ENCODE data around the gene NPIPA5.
"Not testable (repeated sequence)": the region's sequence is repeated elsewhere in the genome, so short reads cannot be mapped to it uniquely, and the experiment has no call there.

NPIPA5 gene

DNA sequence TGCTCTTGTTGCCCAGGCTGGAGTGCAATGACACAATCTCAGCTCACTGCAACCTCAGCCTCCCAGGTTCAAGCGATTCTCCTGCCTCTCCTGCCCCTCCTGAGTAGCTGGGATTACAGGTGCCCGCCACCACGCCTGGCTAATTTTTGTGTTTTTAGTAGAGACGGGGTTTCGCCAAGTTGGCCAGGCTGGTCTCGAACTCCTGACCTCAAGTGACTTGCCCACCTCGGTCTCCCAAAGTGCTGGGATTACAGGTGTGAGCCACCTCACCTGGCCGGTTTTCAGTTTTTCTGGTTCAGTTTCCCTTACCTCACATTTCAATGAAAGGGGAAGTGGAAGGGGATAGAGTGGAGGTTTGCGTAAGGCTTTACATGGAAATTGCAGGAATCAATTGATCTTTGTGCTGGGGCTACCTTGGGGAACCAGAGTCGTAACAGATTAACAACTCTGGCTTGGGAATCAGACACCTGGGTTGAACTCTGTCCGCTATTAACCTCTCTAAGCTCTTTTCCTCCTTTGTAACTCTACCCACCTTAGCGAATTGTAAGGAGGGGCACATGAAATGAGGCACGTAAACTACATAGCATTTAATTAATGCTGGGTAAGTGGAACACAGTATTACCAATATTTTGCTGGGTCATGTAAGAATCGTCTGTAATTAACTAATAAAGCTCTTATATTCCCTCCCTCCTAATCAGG lies 20.7 kb upstream of the NPIPA5 start:
- TF ChIP-seq, protein P1, sequence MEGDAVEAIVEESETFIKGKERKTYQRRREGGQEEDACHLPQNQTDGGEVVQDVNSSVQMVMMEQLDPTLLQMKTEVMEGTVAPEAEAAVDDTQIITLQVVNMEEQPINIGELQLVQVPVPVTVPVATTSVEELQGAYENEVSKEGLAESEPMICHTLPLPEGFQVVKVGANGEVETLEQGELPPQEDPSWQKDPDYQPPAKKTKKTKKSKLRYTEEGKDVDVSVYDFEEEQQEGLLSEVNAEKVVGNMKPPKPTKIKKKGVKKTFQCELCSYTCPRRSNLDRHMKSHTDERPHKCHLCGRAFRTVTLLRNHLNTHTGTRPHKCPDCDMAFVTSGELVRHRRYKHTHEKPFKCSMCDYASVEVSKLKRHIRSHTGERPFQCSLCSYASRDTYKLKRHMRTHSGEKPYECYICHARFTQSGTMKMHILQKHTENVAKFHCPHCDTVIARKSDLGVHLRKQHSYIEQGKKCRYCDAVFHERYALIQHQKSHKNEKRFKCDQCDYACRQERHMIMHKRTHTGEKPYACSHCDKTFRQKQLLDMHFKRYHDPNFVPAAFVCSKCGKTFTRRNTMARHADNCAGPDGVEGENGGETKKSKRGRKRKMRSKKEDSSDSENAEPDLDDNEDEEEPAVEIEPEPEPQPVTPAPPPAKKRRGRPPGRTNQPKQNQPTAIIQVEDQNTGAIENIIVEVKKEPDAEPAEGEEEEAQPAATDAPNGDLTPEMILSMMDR (conservative IDR thresholded peaks at IDR 0.05; ENCODE audit: low read depth): no peak
- no peak for DNase-seq (ENCODE audit: low spot score)
- CTCF ChIA-PET: no interaction called here
- no peak overlapping the region for H3K27ac ChIP-seq
- POLR2A ChIA-PET (ENCODE audit: low non-redundant PET): no interaction called here

DNA sequence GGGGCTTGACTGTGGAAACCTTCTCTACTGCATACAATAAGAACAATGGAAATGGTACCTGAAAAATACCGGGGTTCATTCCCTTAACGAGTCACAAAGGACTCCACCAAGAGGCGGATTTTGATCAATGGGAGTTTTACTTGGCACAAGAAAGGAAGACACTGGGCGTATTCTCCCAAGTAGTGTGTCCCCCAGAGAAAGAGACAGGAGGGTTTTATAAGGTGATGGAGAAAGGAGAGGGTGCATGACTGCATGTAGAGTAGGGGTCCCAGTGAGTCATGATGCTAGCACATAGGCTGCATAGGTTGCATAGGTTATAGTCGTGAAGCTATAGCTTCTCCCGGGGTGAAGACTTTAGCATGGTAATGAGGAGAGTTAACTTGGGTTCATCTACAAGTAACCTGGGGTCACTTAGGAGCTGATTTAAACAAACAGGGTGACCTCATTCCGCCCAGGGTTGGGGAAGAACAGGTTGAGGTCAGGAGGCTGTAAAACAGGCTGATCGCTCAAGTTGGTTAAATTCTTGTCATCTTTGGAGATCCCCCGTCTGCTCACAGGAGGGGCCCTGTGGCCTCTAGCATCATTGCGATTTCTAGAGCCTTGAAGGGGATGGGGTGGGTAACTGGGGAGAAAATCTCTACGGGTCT lies 19.0 kb upstream of the NPIPA5 start:
- POLR2A ChIA-PET (ENCODE audit: low non-redundant PET): no interaction called here
- TF ChIP-seq, protein P1 (conservative IDR thresholded peaks at IDR 0.05; ENCODE audit: low read depth): no peak
- DNase-seq (ENCODE audit: low spot score): no peak
- CTCF ChIA-PET: no interaction called here
- H3K27ac ChIP-seq: no peak overlapping the region

DNA sequence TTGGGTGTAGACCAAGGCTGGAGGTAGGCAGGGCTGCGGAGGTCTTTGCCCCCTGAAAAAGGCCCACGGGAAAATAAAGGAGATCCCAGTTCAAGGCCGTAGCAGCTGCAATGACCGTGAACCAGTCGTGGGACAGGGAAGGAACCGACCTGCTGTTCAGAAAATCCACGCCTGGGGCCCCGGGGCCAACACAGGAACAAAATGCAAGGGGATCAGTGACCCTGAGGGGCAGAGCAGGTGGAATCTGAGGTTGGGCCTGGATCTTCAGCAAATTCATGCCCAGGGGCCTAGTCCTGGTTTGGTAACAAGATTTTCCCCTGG lies 18.4 kb upstream of the NPIPA5 start:
- POLR2A ChIA-PET (ENCODE audit: low non-redundant PET); CTCF ChIA-PET; H3K27ac ChIP-seq; DNase-seq (ENCODE audit: low spot score): not testable (repeated sequence)

DNA sequence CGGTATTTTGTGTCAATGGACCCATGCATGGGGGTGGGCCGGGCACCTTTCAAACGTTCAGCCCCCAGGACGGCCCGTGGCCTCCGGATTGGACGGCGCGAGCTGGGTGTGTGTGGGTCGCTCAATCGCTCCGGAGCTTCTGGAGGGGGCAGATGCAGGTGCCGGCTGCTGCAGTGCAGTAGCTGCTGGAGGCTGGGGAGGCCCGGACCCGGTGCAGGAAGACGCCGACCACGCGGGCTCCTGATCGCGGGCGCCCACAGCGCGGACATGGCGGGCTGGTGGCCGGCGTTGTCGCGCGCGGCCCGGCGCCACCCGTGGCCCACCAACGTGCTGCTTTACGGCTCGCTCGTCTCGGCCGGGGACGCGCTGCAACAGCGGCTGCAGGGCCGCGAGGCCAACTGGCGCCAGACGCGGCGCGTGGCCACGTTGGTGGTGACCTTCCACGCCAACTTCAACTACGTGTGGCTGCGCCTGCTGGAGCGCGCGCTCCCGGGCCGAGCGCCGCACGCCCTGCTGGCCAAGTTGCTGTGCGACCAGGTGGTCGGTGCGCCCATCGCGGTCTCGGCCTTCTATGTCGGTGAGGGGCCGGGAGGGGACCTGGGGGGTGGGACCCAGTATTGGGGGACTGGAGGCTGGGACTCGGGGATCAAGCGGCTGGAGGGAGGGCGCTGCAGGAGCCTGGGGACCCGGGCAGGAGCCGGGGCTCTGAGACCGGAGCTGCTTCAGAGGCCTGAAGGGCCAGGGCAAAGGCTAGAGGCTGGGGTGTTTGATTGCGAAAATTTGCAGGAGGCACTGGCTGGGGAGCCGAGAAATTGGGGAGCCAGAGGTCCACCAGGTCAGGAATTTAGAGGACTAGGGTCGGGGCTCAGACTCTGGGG lies 17.8 kb upstream of the NPIPA5 start, which contains the start of gene MPV17L:
Gene MPV17L (plus strand): TSS at position 124 of the 878 bp plus-strand sequence. CDS start 144 bp downstream, at position 268.
- CTCF ChIA-PET: interaction anchor here (0.5 kb wide), 1 partner anchor 238 kb away, joined by 3 read pairs; no protein-coding TSS in a partner anchor
- DNase-seq (ENCODE audit: low spot score); H3K27ac ChIP-seq; POLR2A ChIA-PET (ENCODE audit: low non-redundant PET): not testable (repeated sequence)

DNA sequence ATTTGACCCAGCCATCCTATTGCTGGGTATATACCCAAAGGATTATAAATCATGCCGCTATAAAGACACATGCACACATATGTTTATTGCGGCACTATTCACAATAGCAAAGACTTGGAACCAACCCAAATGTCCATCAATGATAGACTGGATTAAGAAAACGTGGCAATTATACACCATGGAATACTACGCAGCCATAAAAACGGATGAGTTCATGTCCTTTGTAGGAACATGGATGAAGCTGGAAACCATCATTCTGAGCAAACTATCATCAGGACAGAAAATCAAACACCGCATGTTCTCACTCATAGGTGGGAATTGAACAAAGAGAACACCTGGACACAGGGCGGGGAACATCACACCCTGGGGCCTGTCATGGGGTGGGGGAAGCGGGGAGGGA lies 14.9 kb upstream of the NPIPA5 start:
- DNase-seq (ENCODE audit: low spot score); CTCF ChIA-PET; H3K27ac ChIP-seq; POLR2A ChIA-PET (ENCODE audit: low non-redundant PET): not testable (repeated sequence)

DNA sequence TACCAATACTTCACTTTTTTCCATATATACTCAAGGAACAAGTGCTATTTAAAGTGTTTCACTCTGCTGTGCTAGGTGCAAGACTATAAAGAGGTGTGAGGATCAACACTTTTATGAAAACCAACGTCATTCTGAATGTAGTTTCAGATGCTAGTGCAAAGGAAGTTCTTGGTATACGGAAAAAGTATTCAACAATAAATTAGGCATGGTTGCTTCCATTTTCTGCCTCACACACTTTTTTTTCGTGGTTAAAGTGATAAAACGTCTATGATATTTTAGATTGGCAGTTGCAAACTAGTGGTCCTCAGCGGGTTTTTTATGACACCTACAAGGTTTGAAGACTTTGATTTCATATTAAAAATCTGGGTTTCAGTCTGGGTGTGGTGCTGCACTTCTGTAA lies 11.8 kb upstream of the NPIPA5 start:
- POLR2A ChIA-PET (ENCODE audit: low non-redundant PET); DNase-seq (ENCODE audit: low spot score); CTCF ChIA-PET; H3K27ac ChIP-seq: not testable (repeated sequence)

DNA sequence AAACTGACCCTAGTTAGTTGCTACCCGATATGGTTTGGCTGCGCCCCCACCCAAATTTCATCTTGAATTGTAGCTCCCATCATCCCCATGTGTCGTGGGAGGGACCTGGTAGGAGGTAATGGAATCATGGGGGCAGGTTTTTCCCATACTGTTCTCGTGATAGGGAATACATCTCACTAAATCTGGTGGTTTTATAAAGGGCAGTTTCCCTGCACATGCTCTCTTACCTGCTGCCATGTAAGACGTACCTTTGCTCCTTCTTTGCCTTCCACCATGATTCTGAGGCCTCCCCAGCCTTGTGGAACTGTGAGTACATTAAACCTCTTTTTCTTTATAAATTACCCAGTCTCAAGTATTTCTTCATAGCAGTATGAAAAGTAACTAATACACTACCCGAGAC lies 10.0 kb upstream of the NPIPA5 start:
- DNase-seq (ENCODE audit: low spot score); POLR2A ChIA-PET (ENCODE audit: low non-redundant PET); CTCF ChIA-PET; H3K27ac ChIP-seq: not testable (repeated sequence)

DNA sequence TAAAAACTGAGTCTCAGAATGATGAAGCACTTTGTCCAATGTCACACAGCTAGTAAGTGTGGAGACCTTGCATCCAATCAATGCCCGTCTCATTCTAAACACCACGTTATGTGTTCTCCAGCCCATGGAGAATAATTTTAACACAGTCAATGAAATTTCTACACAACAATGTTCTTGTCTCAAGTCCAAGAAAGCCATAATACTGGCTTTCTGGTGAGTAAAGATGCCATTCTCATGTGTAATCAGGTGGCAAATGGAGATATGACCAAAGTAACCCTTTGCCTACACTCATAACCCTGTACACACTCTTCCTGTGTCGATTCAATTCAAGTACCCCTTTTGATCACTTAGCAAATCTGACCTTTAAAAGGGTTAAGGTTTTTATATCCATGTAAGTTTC lies 4.7 kb upstream of the NPIPA5 start:
- H3K27ac ChIP-seq; POLR2A ChIA-PET (ENCODE audit: low non-redundant PET); CTCF ChIA-PET; DNase-seq (ENCODE audit: low spot score): not testable (repeated sequence)

DNA sequence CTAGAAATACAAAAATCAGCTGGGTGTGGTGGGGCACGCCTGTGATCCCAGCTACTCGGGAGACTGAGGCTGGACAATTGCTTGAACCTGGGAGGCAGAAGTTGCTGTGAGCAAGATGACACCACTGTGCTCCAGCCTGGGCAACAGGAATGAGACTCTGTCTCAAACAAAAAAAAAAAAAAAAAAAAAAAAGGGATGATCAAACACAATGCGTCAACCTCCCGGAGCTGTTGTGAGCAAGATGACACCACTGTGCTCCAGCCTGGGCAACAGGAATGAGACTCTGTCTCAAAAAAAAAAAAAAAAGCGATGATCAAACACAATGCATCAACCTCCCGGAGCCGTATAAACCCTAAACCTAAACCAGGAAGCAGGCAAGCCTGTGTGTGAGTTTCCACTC lies 20.6 kb downstream of the NPIPA5 start:
- H3K27ac ChIP-seq; CTCF ChIA-PET; POLR2A ChIA-PET (ENCODE audit: low non-redundant PET); DNase-seq (ENCODE audit: low spot score): not testable (repeated sequence)

DNA sequence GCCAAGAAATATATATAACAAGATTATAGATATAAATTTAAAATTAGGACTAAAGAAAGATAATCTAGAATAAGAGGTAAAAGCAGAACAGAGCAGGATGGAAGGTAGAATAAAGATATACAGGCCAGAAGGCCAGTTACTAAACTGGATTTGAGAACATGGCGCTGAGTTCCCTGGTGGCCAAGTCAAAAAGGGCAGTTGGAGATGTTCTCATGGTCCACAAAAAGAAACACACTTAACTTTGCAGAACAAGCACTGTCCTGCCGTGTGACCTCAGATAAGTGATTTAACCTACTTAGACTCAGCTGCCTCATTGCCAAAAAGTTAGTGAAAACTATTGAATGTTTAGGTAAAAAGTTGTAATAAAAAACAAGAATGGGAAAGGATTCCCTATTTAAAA lies 23.2 kb downstream of the NPIPA5 start:
- DNase-seq (ENCODE audit: low spot score); CTCF ChIA-PET; H3K27ac ChIP-seq; POLR2A ChIA-PET (ENCODE audit: low non-redundant PET): not testable (repeated sequence)

DNA sequence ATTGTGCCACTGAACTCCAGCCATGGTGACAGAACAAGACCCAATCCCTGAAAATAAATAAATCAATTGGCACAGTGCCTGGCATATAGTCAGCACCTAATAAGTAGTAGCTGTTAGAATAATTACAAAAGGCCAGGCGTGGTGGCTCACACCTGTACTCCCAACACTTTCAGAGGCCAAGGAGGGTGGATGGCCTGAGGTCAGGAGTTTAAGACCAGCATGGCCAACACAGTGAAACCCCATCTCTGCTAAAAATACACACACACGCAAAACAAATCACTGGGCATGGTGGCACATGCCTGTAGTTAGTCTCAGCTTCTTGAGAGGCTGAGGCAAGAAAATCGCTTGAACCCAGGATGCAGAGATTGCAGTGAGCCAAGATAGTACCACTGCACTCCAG lies 25.2 kb downstream of the NPIPA5 start:
- CTCF ChIA-PET; DNase-seq (ENCODE audit: low spot score); POLR2A ChIA-PET (ENCODE audit: low non-redundant PET); H3K27ac ChIP-seq: not testable (repeated sequence)

DNA sequence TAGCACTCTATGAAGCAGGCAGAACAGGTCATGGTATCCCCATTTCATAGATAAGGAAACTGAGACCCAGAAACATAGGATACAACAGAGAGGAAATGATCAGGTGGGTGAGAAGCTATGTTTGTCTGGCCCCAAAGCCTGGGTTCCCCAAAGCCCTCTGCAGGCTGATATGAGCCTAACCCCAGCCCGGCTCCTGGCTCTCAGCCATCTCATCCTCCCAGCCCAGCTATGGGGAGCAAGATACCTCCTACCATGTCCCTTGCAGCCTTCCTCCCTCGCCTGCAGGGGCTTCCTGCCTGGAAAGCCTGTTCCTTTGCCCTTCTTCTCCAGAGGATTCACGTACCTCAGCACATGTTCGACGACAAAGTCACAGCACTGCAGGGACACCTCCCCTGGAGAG lies 26.3 kb downstream of the NPIPA5 start:
- DNase-seq (ENCODE audit: low spot score); CTCF ChIA-PET; POLR2A ChIA-PET (ENCODE audit: low non-redundant PET); H3K27ac ChIP-seq: not testable (repeated sequence)

DNA sequence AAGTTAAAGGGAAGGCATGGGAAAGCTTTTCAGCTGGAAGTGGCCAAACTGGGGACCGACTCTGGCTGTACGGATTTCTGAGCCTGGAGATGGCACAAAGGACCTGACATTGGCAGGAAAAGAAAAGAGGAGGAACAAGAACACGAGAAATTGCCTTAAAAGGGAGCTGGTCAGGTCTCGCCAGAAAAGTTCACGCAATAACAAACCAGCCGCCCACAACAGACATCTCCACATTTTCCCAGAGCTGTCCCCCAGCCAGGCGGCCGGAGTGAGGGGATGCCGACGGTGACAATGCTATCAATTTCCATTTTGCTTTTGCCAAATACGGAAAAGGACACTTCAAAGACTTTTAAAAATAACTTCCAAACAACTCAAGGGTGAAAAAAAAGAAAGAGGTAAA lies 26.8 kb downstream of the NPIPA5 start:
- CTCF ChIA-PET; DNase-seq (ENCODE audit: low spot score): not testable (repeated sequence)

DNA sequence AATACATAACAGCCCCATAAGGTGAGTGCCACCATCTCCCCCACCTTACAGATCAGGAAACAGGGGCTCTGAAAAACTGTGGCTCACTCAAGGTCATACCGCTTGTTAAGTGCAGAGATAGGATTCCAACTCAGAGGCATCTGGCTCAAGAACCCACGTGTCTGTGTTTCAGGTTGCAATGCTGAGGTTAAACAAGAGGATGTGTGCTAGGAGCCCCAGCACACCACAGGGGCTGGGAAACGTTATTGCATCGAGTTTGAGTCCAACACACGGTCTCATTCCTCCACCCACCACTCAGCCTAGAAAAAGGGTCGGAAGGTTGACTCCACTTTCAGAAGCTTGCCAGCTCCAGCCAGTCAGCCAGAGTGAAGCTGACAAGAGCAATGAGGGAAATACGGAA lies 29.4 kb downstream of the NPIPA5 start:
- DNase-seq (ENCODE audit: low spot score); POLR2A ChIA-PET (ENCODE audit: low non-redundant PET); CTCF ChIA-PET; H3K27ac ChIP-seq: not testable (repeated sequence)

More for the DNA sequence above, 26.8 kb downstream of the NPIPA5 start:
- H3K27ac ChIP-seq; POLR2A ChIA-PET (ENCODE audit: low non-redundant PET): not testable (repeated sequence)

DNA sequence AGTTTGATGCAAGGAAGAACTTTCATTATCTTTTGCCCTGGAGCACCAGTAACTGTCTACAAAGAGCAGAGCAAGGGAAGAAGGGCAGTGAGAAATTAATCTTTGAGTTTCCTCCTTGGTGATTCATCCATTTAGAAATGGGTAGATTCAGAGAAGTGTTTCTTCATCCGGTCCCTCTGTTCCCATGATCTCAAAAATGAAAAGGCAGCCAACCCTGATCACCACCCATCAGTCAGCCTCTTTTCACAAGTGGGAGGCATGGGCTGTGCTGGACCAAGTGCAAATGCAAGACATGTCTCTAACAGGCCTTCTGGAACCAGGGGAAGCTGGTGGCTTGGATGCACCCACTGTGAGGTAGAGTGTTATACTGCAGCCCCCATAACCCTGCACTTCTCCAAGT lies 35.8 kb downstream of the NPIPA5 start:
- H3K27ac ChIP-seq; CTCF ChIA-PET; POLR2A ChIA-PET (ENCODE audit: low non-redundant PET); DNase-seq (ENCODE audit: low spot score): not testable (repeated sequence)
